GM23248 (cell line): ENCODE data around the gene KDM5C. TPM values are rescaled to one million over a fixed set of nuclear protein-coding genes. Genes with fewer than 3 reads are reported as not detected.

Source experiments
- DNase-seq: peaks from one replicate; pipeline ENCODE4 v3.0.0-alpha.2; 2015
- H2AFZ ChIP-seq: fragments of 200-600 bp; sonication (generic); 2 replicates; pipeline ENCODE4 v1.6.1; 2016; ENCODE audit warnings: antibody characterized with exemption
- H3F3A ChIP-seq: fragments of 200-600 bp; sonication (generic); 2 replicates; pipeline ENCODE4 v1.6.1; 2016; ENCODE audit warnings: mild to moderate bottlenecking, antibody characterized with exemption, mixed run types; ENCODE audit not compliant: insufficient read depth
- H3K27ac ChIP-seq: fragments of 200-600 bp; sonication (generic); 2 replicates; pipeline ENCODE4 v1.5.1; 2016; ENCODE audit warnings: mild to moderate bottlenecking
- H3K27me3 ChIP-seq: fragments of 200-600 bp; sonication (generic); replicated peaks from 2 replicates; pipeline ENCODE4 v1.6.1; 2016; ENCODE audit warnings: mild to moderate bottlenecking; ENCODE audit not compliant: insufficient read depth
- H3K36me3 ChIP-seq: fragments of 200-600 bp; sonication (generic); 2 replicates; pipeline ENCODE4 v1.6.1; 2016; ENCODE audit warnings: low read depth, mild to moderate bottlenecking
- H3K4me1 ChIP-seq: fragments of 200-600 bp; sonication (generic); 2 replicates; pipeline ENCODE4 v1.6.1; 2016; ENCODE audit warnings: mild to moderate bottlenecking; ENCODE audit not compliant: insufficient read depth
- H3K4me2 ChIP-seq: fragments of 200-600 bp; sonication (generic); one replicate; pipeline ENCODE4 v1.6.1; 2016; ENCODE audit warnings: mild to moderate bottlenecking; ENCODE audit not compliant: unreplicated experiment
- H3K4me3 ChIP-seq: fragments of 200-600 bp; sonication (generic); 2 replicates; pipeline ENCODE4 v1.5.1; 2016; ENCODE audit warnings: mild to moderate bottlenecking
- H3K79me2 ChIP-seq: fragments of 200-600 bp; sonication (generic); 2 replicates; pipeline ENCODE4 v1.6.1; 2016; ENCODE audit warnings: mild to moderate bottlenecking; ENCODE audit not compliant: insufficient read depth
- H3K9ac ChIP-seq: fragments of 200-600 bp; sonication (generic); 2 replicates; pipeline ENCODE4 v1.6.1; 2016; ENCODE audit warnings: mild to moderate bottlenecking
- H3K9me2 ChIP-seq: fragments of 200-600 bp; sonication (generic); 2 replicates; pipeline ENCODE4 v1.6.1; 2016; ENCODE audit warnings: mixed run types, mild to moderate bottlenecking, moderate library complexity; ENCODE audit not compliant: insufficient read depth
- H3K9me3 ChIP-seq: fragments of 200-600 bp; sonication (generic); one replicate; pipeline ENCODE4 v1.6.1; 2017; ENCODE audit warnings: low read depth
- H4K20me1 ChIP-seq: fragments of 200-600 bp; sonication (generic); 2 replicates; pipeline ENCODE4 v1.6.0; 2016; ENCODE audit not compliant: insufficient read depth
- EZH2 ChIP-seq: fragments of 200-600 bp; sonication (generic); IDR thresholded peaks from 2 replicates; pipeline ENCODE4 v1.6.1; 2018; ENCODE audit warnings: antibody characterized with exemption, mild to moderate bottlenecking; ENCODE audit not compliant: insufficient read depth, poor library complexity, severe bottlenecking
- EZH2phosphoT487 ChIP-seq: fragments of 200-600 bp; sonication (generic); IDR thresholded peaks from 2 replicates; pipeline ENCODE4 v1.6.1; 2018; ENCODE audit warnings: antibody characterized with exemption, moderate library complexity, mild to moderate bottlenecking, low read depth; ENCODE audit not compliant: insufficient read depth
- WGBS, 2 experiments: methylation state at CpG; one replicate each; pipeline ENCODE4 v1.1.6; 2015 to 2017; ENCODE audit warnings: low lambda C conversion rate in 2 of 2, low coverage in 1 of 2; ENCODE audit errors: missing lambda C conversion rate in 2 of 2; 5-methylcytosine and 5-hydroxymethylcytosine counted together
- in situ Hi-C: fragments of 300-500 bp; cut with MboI; formaldehyde crosslinking; loops from 2 replicates; pipeline ENCODE4 v1.15.0; 2020
- microRNA-seq: library from miRNA; unstranded; fragments of <30 nt; microRNA quantifications from one replicate; pipeline ENCODE4, GENCODE V29; 2016; ENCODE audit warnings: borderline number of aligned reads
- polyA plus RNA-seq: library from polyadenylated mRNA; unstranded; fragments of >200 nt; fragmentation: Nextera tagmentation; extraction: Ambion mirVana; gene quantifications from 2 replicates; pipeline ENCODE4 v1.2.1, GENCODE V29; 2016
- small RNA-seq: library from RNA; depleted of rRNA; stranded (forward); fragments of <200 nt; gene quantifications from one replicate; pipeline ENCODE3, GENCODE V24; 2014; ENCODE audit warnings: low read depth, low replicate concordance
- total RNA-seq: library from RNA; depleted of rRNA; stranded (reverse); fragments of >200 nt; shearing (Covaris generic); gene quantifications from 2 replicates; pipeline ENCODE4 v1.2.3, GENCODE V29; 2014; rRNA removed

Gene KDM5C
- total and polyA plus RNA-seq, 2 experiments from 2014 or later = 27.1 to 66.9 TPM

- no peak for DNase-seq
- in situ Hi-C loops = no loop called here
- H2AFZ ChIP-seq = no peak overlapping the region
- H3K9me2 ChIP-seq = no peaks in the 10 kb centered on the region
- no peak for TF ChIP-seq EZH2
- no peak for TF ChIP-seq EZH2phosphoT487
- no peak overlapping the region for H3K4me2 ChIP-seq
- no peak overlapping the region for H3K27ac ChIP-seq
- H3K79me2 ChIP-seq = no peaks in the 10 kb centered on the region
- H3K4me1 ChIP-seq = no peaks in the 10 kb centered on the region
- H3K27me3 ChIP-seq = no peaks in the 10 kb centered on the region
- no peaks in the 10 kb centered on the region for H3F3A ChIP-seq
- H3K4me3 ChIP-seq = no peak overlapping the region
- H3K36me3 ChIP-seq = no peaks in the 10 kb centered on the region
- H4K20me1 ChIP-seq = no peaks in the 10 kb centered on the region
- H3K9me3 ChIP-seq = no peaks in the 10 kb centered on the region
- no peak overlapping the region for H3K9ac ChIP-seq
- WGBS, 2 experiments = 82 to 84% methylated on average over 8 of the region's 8 CpGs
Measured at GRCh38 chrX:53155512-53156206, 69.3 kb downstream of the KDM5C start.

- H3K36me3 ChIP-seq = no peaks in the 10 kb centered on the region
- no peak overlapping the region for H3K4me2 ChIP-seq
- in situ Hi-C loops = no loop called here
- H2AFZ ChIP-seq = no peak overlapping the region
- no peaks in the 10 kb centered on the region for H3K9me2 ChIP-seq
- H3K79me2 ChIP-seq = no peaks in the 10 kb centered on the region
- H3K4me1 ChIP-seq = no peaks in the 10 kb centered on the region
- WGBS, 2 experiments = 100% methylated on average over 1 of the region's 1 CpG; no CpG with 5 or more reads in 1 of the 2 experiments
- no peak overlapping the region for H3K4me3 ChIP-seq
- no peak overlapping the region for H3K9ac ChIP-seq
- no peaks in the 10 kb centered on the region for H3F3A ChIP-seq
- no peak overlapping the region for H3K27ac ChIP-seq
- no peaks in the 10 kb centered on the region for H3K27me3 ChIP-seq
- H4K20me1 ChIP-seq = no peaks in the 10 kb centered on the region
- TF ChIP-seq EZH2 = no peak
- TF ChIP-seq EZH2phosphoT487 = no peak
- H3K9me3 ChIP-seq = no peaks in the 10 kb centered on the region
- no peak for DNase-seq
Measured at GRCh38 chrX:53153581-53153980, 71.4 kb downstream of the KDM5C start.

Small RNA genes lying within 50 kb of the gene (microRNA-seq; reads per million reads assigned to microRNA genes)
- gene MIR6894 = 3.1 reads per million
- gene MIR6895 = not detected

Small RNA genes lying within 50 kb of the gene (small RNA-seq; reads per million reads assigned to genes)
- not detected for gene AL139396.1
- not detected for gene MIR6894
- not detected for gene MIR6895

Other genes with a start within 250 kb of the KDM5C start
- gene GPR173, start 176.4 kb downstream of the KDM5C start, total RNA-seq = 0.86 and 2.7 TPM in 2 replicates
- gene GPR173, start 176.4 kb downstream of the KDM5C start, polyA plus RNA-seq = 0.09 and 0.24 TPM in 2 replicates
- 14.3 and 14.9 TPM in 2 replicates for gene TSPYL2, start 142.8 kb downstream of the KDM5C start, total RNA-seq
- gene TSPYL2, start 142.8 kb downstream of the KDM5C start, polyA plus RNA-seq = 14.9 and 16.2 TPM in 2 replicates
- gene KANTR, start 131.1 kb downstream of the KDM5C start, total RNA-seq = 1.3 and 2.1 TPM in 2 replicates
- gene KANTR, start 131.1 kb downstream of the KDM5C start, polyA plus RNA-seq = 0.79 and 1.1 TPM in 2 replicates
- 10.2 and 11.8 TPM in 2 replicates for gene IQSEC2, start 56.4 kb upstream of the KDM5C start, total RNA-seq
- gene IQSEC2, start 56.4 kb upstream of the KDM5C start, polyA plus RNA-seq = 6.0 and 7.1 TPM in 2 replicates
- 16.8 and 21.1 TPM in 2 replicates for gene SMC1A, start 197.4 kb upstream of the KDM5C start, total RNA-seq
- 29.1 and 31.4 TPM in 2 replicates for gene SMC1A, start 197.4 kb upstream of the KDM5C start, polyA plus RNA-seq
- gene RIBC1, start 197.7 kb upstream of the KDM5C start, total RNA-seq = 0.25 and 0.32 TPM in 2 replicates
- 0.48 and 0.70 TPM in 2 replicates for gene RIBC1, start 197.7 kb upstream of the KDM5C start, polyA plus RNA-seq
- 33.1 and 47.9 TPM in 2 replicates for gene HSD17B10, start 209.2 kb upstream of the KDM5C start, total RNA-seq
- 70.2 and 73.3 TPM in 2 replicates for gene HSD17B10, start 209.2 kb upstream of the KDM5C start, polyA plus RNA-seq